GM10266 (cell line): ENCODE results near the gene LIF.

Experiments used
- DNase-seq: peaks from one replicate; pipeline ENCODE4 v3.0.0; 2012; ENCODE audit errors: extremely low spot score
- CTCF ChIP-seq: IDR thresholded peaks from 2 replicates; pipeline ENCODE4 v1.5.1; 2012; ENCODE audit warnings: mild to moderate bottlenecking, low read depth; ENCODE audit not compliant: control insufficient read depth, insufficient read depth; ENCODE audit errors: missing control alignments

Gene LIF

GRCh38 chr22:30195245-30196140 is 51.1 kb downstream of the LIF start:
- DNase-seq = no peak
- no peak for TF ChIP-seq CTCF

- DNase-seq = no peak
- TF ChIP-seq CTCF = no peak
Measured at GRCh38 chr22:30193031-30193775, 53.4 kb downstream of the LIF start.

DNA sequence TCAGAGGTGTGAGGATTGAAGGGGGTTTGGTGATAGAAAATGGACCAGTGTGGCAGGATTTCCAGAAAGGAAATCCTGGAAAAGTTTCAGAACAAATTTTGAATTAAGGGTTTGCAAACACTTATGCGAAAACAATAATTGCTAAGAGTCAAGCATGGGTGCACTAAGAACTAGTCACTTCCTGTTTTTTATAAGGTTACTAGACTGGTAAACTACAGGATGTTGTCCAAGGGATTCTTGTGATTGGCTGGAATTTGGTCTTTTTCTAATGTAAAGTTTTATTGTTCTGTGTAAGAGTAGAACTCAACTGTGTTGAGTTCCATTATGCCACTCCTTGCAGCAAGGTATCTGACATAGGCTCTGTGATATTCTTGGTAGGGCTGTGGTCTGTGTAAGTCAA is 54.1 kb downstream of the LIF start:
- no peak for DNase-seq
- TF ChIP-seq CTCF = no peak

- no peak for TF ChIP-seq CTCF
- no peak for DNase-seq
Measured at GRCh38 chr22:30191040-30191701, 55.4 kb downstream of the LIF start.

GRCh38 chr22:30190574-30190973 is 56.0 kb downstream of the LIF start:
- DNase-seq = no peak
- no peak for TF ChIP-seq CTCF
